NB4 (cell line): ENCODE data around the gene JMJD6.

Experiments used
- CTCF ChIP-seq: IDR thresholded peaks from one replicate; pipeline ENCODE4 v1.5.1; 2012; ENCODE audit warnings: low read depth, low read length
- MYC ChIP-seq: IDR thresholded peaks from 2 replicates; pipeline ENCODE4 v1.6.1; 2011; ENCODE audit warnings: low read depth, low read length
- POLR2A ChIP-seq: IDR thresholded peaks from 2 replicates; pipeline ENCODE4 v1.6.1; 2011; ENCODE audit warnings: mild to moderate bottlenecking; ENCODE audit not compliant: insufficient read length; ENCODE audit errors: extremely low read depth
- TF ChIP-seq, protein P1 (sequence below): IDR thresholded peaks from 2 replicates; pipeline ENCODE4 v1.6.1; 2011; ENCODE audit warnings: low read depth, low read length

GRCh38 chr17:76735586-76736348, 9.4 kb upstream of the JMJD6 start:
- TF ChIP-seq CTCF = no peak
- TF ChIP-seq POLR2A = no peak
- TF ChIP-seq MYC = no peak
- TF ChIP-seq, protein P1, sequence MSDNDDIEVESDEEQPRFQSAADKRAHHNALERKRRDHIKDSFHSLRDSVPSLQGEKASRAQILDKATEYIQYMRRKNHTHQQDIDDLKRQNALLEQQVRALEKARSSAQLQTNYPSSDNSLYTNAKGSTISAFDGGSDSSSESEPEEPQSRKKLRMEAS = no peak
